ENCODE measurements around the gene CMTM7.
"Not testable (repeated sequence)": the region's sequence is repeated elsewhere in the genome, so short reads cannot be mapped to it uniquely, and the experiment has no call there.

DNA sequence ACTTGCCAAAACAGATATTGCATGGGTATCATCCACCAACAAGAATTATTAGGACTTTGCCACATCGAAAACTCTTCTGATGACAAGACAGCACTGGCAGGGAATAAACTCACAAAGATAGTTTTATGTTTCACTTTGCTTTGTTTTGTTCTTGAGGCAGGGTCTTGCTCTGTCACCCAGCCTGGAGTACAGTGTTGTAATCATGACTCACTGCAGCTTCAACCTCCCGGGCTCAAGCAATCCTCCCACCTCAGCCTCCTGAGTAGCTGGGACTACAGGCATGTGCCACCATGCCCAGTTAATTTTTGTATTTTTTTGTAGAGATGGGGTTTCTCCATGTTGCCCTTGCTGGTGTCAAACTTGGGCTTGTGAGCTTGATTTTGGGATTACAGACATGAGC, 2.1 kb upstream of the CMTM7 start:
- TF ChIP-seq, protein P1, sequence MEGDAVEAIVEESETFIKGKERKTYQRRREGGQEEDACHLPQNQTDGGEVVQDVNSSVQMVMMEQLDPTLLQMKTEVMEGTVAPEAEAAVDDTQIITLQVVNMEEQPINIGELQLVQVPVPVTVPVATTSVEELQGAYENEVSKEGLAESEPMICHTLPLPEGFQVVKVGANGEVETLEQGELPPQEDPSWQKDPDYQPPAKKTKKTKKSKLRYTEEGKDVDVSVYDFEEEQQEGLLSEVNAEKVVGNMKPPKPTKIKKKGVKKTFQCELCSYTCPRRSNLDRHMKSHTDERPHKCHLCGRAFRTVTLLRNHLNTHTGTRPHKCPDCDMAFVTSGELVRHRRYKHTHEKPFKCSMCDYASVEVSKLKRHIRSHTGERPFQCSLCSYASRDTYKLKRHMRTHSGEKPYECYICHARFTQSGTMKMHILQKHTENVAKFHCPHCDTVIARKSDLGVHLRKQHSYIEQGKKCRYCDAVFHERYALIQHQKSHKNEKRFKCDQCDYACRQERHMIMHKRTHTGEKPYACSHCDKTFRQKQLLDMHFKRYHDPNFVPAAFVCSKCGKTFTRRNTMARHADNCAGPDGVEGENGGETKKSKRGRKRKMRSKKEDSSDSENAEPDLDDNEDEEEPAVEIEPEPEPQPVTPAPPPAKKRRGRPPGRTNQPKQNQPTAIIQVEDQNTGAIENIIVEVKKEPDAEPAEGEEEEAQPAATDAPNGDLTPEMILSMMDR (IDR thresholded peaks at IDR 0.05; ENCODE audit: low read depth, low read length, poor library complexity, severe bottlenecking): not testable (repeated sequence)
- TF ChIP-seq EZH2phosphoT487 (IDR thresholded peaks at IDR 0.05; ENCODE audit: borderline replicate concordance, low read length): not testable (repeated sequence)

Measured in DOHH2 (cell line).